HFFc6 (cell line): ENCODE measurements around the gene NDUFV1. TPM values are rescaled to one million over a fixed set of nuclear protein-coding genes. Genes with fewer than 3 reads are reported as not detected.

Source experiments
- DNase-seq: peaks from one replicate; pipeline ENCODE4 v3.0.0-alpha.2; 2018
- H3K27ac Mint-ChIP-seq: 2 replicates; pipeline ENCODE4 v1.8.0; 2020; ENCODE audit warnings: mild to moderate bottlenecking, mixed read lengths
- H3K27me3 Mint-ChIP-seq: 2 replicates; pipeline ENCODE4 v1.8.0; 2021; ENCODE audit warnings: mild to moderate bottlenecking, moderate library complexity, mixed read lengths; ENCODE audit not compliant: insufficient read depth
- H3K36me3 Mint-ChIP-seq: 2 replicates; pipeline ENCODE4 v1.8.0; 2021; ENCODE audit warnings: low read depth, mixed read lengths
- H3K4me1 Mint-ChIP-seq: 2 replicates; pipeline ENCODE4 v1.8.0; 2020; ENCODE audit warnings: low read depth, mixed read lengths
- H3K4me3 Mint-ChIP-seq: 2 replicates; pipeline ENCODE4 v1.8.0; 2020; ENCODE audit warnings: mild to moderate bottlenecking, moderate library complexity, mixed read lengths
- H3K9me3 Mint-ChIP-seq: 2 replicates; pipeline ENCODE4 v1.8.0; 2020; ENCODE audit warnings: mild to moderate bottlenecking, mixed read lengths
- CTCF ChIP-seq: fragments of 200-600 bp; sonication (generic); IDR thresholded peaks from 2 replicates; pipeline ENCODE4 v1.5.0; 2021; ENCODE audit warnings: antibody characterized with exemption, mild to moderate bottlenecking
- total RNA-seq, 6 experiments: library from RNA; stranded (reverse); fragmentation: NEBNext Ultra II Directional; extraction: Animal tissue kit (Norgen Biotek cat#: 25700); gene quantifications; 2 replicates in 1 of 6; 3 replicates in 5 of 6; pipeline ENCODE4 v1.2.3, GENCODE V29; 2021

NDUFV1 gene
- total RNA-seq, 6 experiments from 2014 or later = 130 to 150 (median 135) TPM

- Mint-ChIP-seq H3K9me3 (no peaks in the 10 kb centered on the region), H3K4me3 (no peak overlapping the region), H3K36me3 (no peaks in the 10 kb centered on the region), H3K27ac (no peak overlapping the region), H3K27me3 (peaks cover under 1% of the 10 kb centered on the region), H3K4me1 (peaks cover 4% of the 10 kb centered on the region; the same call in 1 of the 2 replicates)
- no peak for DNase-seq
- no peak for TF ChIP-seq CTCF
Measured at GRCh38 chr11:67611165-67611564, 4.4 kb downstream of the NDUFV1 start.

GRCh38 chr11:67611704-67612587 lies 5.2 kb downstream of the NDUFV1 start:
- no peak for DNase-seq
- TF ChIP-seq CTCF = no peak
- H3K4me1 Mint-ChIP-seq = no peaks in the 10 kb centered on the region
- H3K36me3 Mint-ChIP-seq = no peaks in the 10 kb centered on the region
- H3K27ac Mint-ChIP-seq = no peak overlapping the region
- no peak overlapping the region for H3K4me3 Mint-ChIP-seq
- H3K27me3 Mint-ChIP-seq = peaks cover 5% of the 10 kb centered on the region
- H3K9me3 Mint-ChIP-seq = no peaks in the 10 kb centered on the region

- no peak overlapping the region for H3K27ac Mint-ChIP-seq
- DNase-seq = no peak
- no peaks in the 10 kb centered on the region for H3K36me3 Mint-ChIP-seq
- H3K4me3 Mint-ChIP-seq = no peak overlapping the region
- peaks cover 13% of the 10 kb centered on the region for H3K27me3 Mint-ChIP-seq
- no peaks in the 10 kb centered on the region for H3K9me3 Mint-ChIP-seq
- TF ChIP-seq CTCF = no peak
- H3K4me1 Mint-ChIP-seq = no peaks in the 10 kb centered on the region
Measured at GRCh38 chr11:67612751-67613150, 6.0 kb downstream of the NDUFV1 start.

- Mint-ChIP-seq H3K4me1 (no peaks in the 10 kb centered on the region), H3K27me3 (peaks cover 15% of the 10 kb centered on the region), H3K4me3 (no peak overlapping the region), H3K27ac (no peak overlapping the region; the same call in 1 of the 2 replicates), H3K36me3 (no peaks in the 10 kb centered on the region), H3K9me3 (no peaks in the 10 kb centered on the region)
- TF ChIP-seq CTCF = no peak
- DNase-seq = no peak
Measured at GRCh38 chr11:67613313-67613959, 6.7 kb downstream of the NDUFV1 start.

- Mint-ChIP-seq H3K27ac (no peak overlapping the region; the same call in 1 of the 2 replicates), H3K4me3 (no peak overlapping the region)
Measured at GRCh38 chr11:67613960-67614715, 7.4 kb downstream of the NDUFV1 start.

More at GRCh38 chr11:67613960-67614715, 7.4 kb downstream of the NDUFV1 start:
- DNase-seq = peak; percentile 9
- peaks cover 15% of the 10 kb centered on the region for H3K27me3 Mint-ChIP-seq
- no peaks in the 10 kb centered on the region for H3K9me3 Mint-ChIP-seq
- no peaks in the 10 kb centered on the region for H3K4me1 Mint-ChIP-seq
- peak; percentile 84 for TF ChIP-seq CTCF
- H3K36me3 Mint-ChIP-seq = no peaks in the 10 kb centered on the region
